GM12892 (cell line): ENCODE results near the gene CAMSAP3.
"Not testable (repeated sequence)": the region's sequence is repeated elsewhere in the genome, so short reads cannot be mapped to it uniquely, and the experiment has no call there.

Experiments used
- POLR2A ChIP-seq: IDR thresholded peaks from 2 replicates; pipeline ENCODE4 v1.6.1; 2011; ENCODE audit warnings: low read depth, low read length, control low read depth
- TAF1 ChIP-seq: IDR thresholded peaks from 2 replicates; pipeline ENCODE4 v1.6.1; 2011; ENCODE audit warnings: low read depth, mild to moderate bottlenecking, control low read depth, low read length, borderline replicate concordance

DNA sequence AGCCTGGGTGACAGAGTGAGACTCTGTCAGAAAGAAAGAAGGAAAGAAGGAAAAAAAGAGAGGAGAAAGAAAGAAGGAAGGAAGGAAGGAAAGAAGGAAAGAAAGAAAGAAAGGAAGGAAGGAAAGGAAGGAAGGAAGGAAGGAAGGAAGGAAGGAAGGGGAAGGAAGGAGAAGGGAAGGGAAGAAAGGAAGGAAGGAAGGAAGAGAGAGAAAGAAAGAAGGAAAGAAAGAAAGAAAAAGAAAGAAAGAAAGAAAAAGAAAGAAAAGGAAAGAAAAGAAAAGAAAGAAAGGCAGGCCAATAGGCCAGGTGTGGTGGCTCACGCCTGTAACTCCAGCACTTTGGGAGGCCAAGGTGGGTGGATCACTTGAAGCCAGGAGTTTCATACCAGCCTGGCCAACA, 18.2 kb upstream of the CAMSAP3 start:
- TF ChIP-seq POLR2A, TAF1: not testable (repeated sequence)
